OCI-LY7 (cell line): ENCODE results near the gene EIF4H. TPM values are rescaled to one million over a fixed set of nuclear protein-coding genes. Genes with fewer than 3 reads are reported as not detected.
A peak's percentile ranks its signal among the peaks of the same experiment; 100 is the strongest.

Experiments used
- BruUV-seq: library from RNA; stranded (reverse); fragments of 400-500 nt; replicated peaks from 2 replicates; lab custom pipeline; 2021; lab: Mats Ljungman, UMichigan
- CTCF ChIA-PET: fragments of 300-600 bp; sonication (Branson Sonifier 250); formaldehyde crosslinking; loops from one replicate; lab custom pipeline; 2022; ENCODE audit warnings: antibody characterized with exemption; ENCODE audit not compliant: unreplicated experiment; lab: Charles Lee
- POLR2A ChIA-PET: fragments of 300-600 bp; sonication (Branson Sonifier 250); formaldehyde crosslinking; loops from one replicate; lab custom pipeline; 2022; ENCODE audit warnings: antibody characterized with exemption; lab: Charles Lee
- DNase-seq: peaks from one replicate; pipeline ENCODE4 v3.0.0-alpha.2; 2015; ENCODE audit warnings: low spot score
- H2AFZ ChIP-seq: fragments of 200-600 bp; sonication (generic), shearing (Covaris generic); 2 replicates; pipeline ENCODE4 v1.6.1; 2014; ENCODE audit warnings: mild to moderate bottlenecking, antibody characterized with exemption, low read length, moderate library complexity
- H3K27ac ChIP-seq: fragments of 200-600 bp; sonication (generic); 2 replicates; pipeline ENCODE4 v1.5.1; 2014; ENCODE audit warnings: mixed run types, low read depth, mild to moderate bottlenecking, moderate library complexity, low read length, inconsistent platforms; ENCODE audit not compliant: poor library complexity, severe bottlenecking
- H3K36me3 ChIP-seq: fragments of 200-600 bp; sonication (generic); 2 replicates; pipeline ENCODE4 v1.6.1; 2014; ENCODE audit warnings: mild to moderate bottlenecking, antibody characterized with exemption, low read length, moderate library complexity, mixed read lengths; ENCODE audit not compliant: insufficient read depth
- H3K4me1 ChIP-seq: fragments of 200-600 bp; sonication (generic); 2 replicates; pipeline ENCODE4 v1.5.1; 2014; ENCODE audit warnings: mild to moderate bottlenecking, low read length; ENCODE audit not compliant: insufficient read depth, poor library complexity, severe bottlenecking
- H3K4me2 ChIP-seq: fragments of 200-600 bp; sonication (generic); 2 replicates; pipeline ENCODE4 v1.6.1; 2014; ENCODE audit warnings: mild to moderate bottlenecking, low read length
- H3K4me3 ChIP-seq: fragments of 200-600 bp; sonication (generic); 2 replicates; pipeline ENCODE4 v1.5.1; 2014; ENCODE audit warnings: mild to moderate bottlenecking, low read depth, low read length; ENCODE audit not compliant: poor library complexity, severe bottlenecking
- H3K79me2 ChIP-seq: fragments of 200-600 bp; sonication (generic); 2 replicates; pipeline ENCODE4 v1.6.1; 2016; ENCODE audit warnings: low read depth, mild to moderate bottlenecking, low read length, moderate library complexity, mixed read lengths; ENCODE audit not compliant: insufficient read depth
- H3K9me2 ChIP-seq: fragments of 200-600 bp; sonication (generic); 2 replicates; pipeline ENCODE4 v1.6.1; 2016; ENCODE audit warnings: mild to moderate bottlenecking, low read length, mixed read lengths; ENCODE audit not compliant: insufficient read depth
- H3K9me3 ChIP-seq: fragments of 200-600 bp; sonication (generic); 2 replicates; pipeline ENCODE4 v1.6.1; 2014; ENCODE audit warnings: mild to moderate bottlenecking, mixed run types, low read length, mixed read lengths
- H4K20me1 ChIP-seq: fragments of 200-600 bp; sonication (generic); 2 replicates; pipeline ENCODE4 v1.6.1; 2014; ENCODE audit warnings: mild to moderate bottlenecking, antibody characterized with exemption, low read length, moderate library complexity, mixed read lengths; ENCODE audit not compliant: insufficient read depth
- EZH2phosphoT487 ChIP-seq: fragments of 200-600 bp; sonication (generic); IDR thresholded peaks from 2 replicates; pipeline ENCODE4 v1.6.1; 2018; ENCODE audit warnings: low read depth, borderline replicate concordance, mild to moderate bottlenecking, mixed run types, antibody characterized with exemption, low read length, moderate library complexity, mixed read lengths
- intact Hi-C: fragments of 100-400 bp; cut with micrococcal nuclease; formaldehyde crosslinking; loops from one replicate; pipeline ENCODE4 v1.10.0; 2022; ENCODE audit not compliant: unreplicated experiment
- total RNA-seq, 2 experiments: library from RNA; depleted of rRNA in 1 of 2; stranded (reverse); fragments of >200 nt in 1 of 2; shearing (Covaris generic) in 1 of 2; gene quantifications; 2 replicates each; pipeline ENCODE4 v1.2.3, GENCODE V29; 2014 to 2022
- TF ChIP-seq, protein P1 (sequence below): fragments of 200-600 bp; sonication (generic); conservative IDR thresholded peaks from 2 replicates; pipeline ENCODE4 v1.5.1; 2014; ENCODE audit warnings: mild to moderate bottlenecking, antibody characterized with exemption, low read length, moderate library complexity, mixed read lengths

Gene EIF4H
- total RNA-seq, 2 experiments from 2014 or later = 202 to 345 TPM

DNA sequence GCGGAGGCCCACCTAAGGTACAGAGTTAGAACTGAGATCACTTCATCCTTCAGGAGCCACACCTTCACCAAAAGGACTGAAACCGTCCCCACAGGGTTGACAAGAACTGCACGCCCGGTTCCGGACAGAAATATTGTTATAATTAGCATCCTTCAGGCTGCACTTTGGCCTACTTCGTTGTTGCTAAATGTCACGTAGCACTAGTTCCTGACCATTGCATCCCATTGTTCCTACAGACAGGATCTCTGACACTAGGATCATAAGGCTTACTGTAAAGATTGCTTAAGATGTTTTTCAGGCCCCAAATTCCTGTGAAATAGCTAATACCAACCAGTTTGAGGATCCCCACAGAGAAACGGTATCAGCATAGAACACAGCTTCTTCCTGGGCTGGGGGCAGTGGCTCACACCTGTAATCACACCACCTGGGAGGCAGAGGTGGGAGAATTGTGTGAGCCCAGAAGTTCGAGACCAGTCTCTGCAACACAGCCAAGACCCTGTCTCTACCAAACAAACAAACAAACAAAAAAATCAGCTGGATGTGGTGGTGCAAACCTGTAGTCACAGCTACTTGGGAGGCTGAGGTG, 18.3 kb upstream of the EIF4H start:
- Histone ChIP-seq H4K20me1 (no peaks in the 10 kb centered on the region), H2AFZ (no peak overlapping the region), H3K36me3 (no peaks in the 10 kb centered on the region), H3K27ac (no peak overlapping the region), H3K79me2 (no peaks in the 10 kb centered on the region), H3K4me2 (no peak overlapping the region), H3K4me1 (peaks cover 13% of the 10 kb centered on the region), H3K4me3 (no peak overlapping the region), H3K9me2 (no peaks in the 10 kb centered on the region), H3K9me3 (no peaks in the 10 kb centered on the region)
- ChIA-PET CTCF (no interaction called here), POLR2A (interaction anchor here (0.6 kb wide), 1 partner anchor 15 kb away, joined by 8 read pairs; no protein-coding TSS in a partner anchor)
- no peak for DNase-seq
- no TSS peak for BruUV-seq
- intact Hi-C loops = no loop called here
- TF ChIP-seq, protein P1, sequence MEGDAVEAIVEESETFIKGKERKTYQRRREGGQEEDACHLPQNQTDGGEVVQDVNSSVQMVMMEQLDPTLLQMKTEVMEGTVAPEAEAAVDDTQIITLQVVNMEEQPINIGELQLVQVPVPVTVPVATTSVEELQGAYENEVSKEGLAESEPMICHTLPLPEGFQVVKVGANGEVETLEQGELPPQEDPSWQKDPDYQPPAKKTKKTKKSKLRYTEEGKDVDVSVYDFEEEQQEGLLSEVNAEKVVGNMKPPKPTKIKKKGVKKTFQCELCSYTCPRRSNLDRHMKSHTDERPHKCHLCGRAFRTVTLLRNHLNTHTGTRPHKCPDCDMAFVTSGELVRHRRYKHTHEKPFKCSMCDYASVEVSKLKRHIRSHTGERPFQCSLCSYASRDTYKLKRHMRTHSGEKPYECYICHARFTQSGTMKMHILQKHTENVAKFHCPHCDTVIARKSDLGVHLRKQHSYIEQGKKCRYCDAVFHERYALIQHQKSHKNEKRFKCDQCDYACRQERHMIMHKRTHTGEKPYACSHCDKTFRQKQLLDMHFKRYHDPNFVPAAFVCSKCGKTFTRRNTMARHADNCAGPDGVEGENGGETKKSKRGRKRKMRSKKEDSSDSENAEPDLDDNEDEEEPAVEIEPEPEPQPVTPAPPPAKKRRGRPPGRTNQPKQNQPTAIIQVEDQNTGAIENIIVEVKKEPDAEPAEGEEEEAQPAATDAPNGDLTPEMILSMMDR = no peak
- no peak for TF ChIP-seq EZH2phosphoT487

DNA sequence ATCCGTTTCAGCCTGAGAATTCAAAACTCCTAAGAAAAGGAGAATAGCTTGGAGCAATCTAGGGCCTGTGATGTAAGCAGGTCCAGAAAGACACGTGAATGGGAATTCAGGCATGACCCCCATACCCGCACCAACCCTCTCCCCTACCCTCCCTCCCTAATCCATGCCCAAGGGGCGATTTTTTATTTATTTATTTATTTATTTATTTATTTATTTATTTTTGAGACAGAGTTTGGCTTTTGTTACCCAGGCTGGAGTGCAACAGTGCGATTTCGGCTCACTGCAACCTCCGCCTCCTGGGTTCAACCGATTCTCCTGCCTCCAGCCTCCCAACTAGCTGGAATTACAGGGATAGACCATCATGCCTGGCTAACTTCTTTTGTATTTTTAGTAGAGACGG, 16.6 kb upstream of the EIF4H start:
- no peak for DNase-seq
- H3K4me1 ChIP-seq = no peaks in the 10 kb centered on the region
- no peaks in the 10 kb centered on the region for H4K20me1 ChIP-seq
- H3K9me3 ChIP-seq = no peaks in the 10 kb centered on the region
- CTCF ChIA-PET = no interaction called here
- no peak for TF ChIP-seq EZH2phosphoT487
- TF ChIP-seq, protein P1 = no peak
- no peak overlapping the region for H2AFZ ChIP-seq
- no peaks in the 10 kb centered on the region for H3K36me3 ChIP-seq
- H3K27ac ChIP-seq = no peak overlapping the region
- no peak overlapping the region for H3K4me3 ChIP-seq
- no peaks in the 10 kb centered on the region for H3K9me2 ChIP-seq
- no peaks in the 10 kb centered on the region for H3K79me2 ChIP-seq
- no TSS peak for BruUV-seq
- no peak overlapping the region for H3K4me2 ChIP-seq
- intact Hi-C loops = no loop called here
- POLR2A ChIA-PET = interaction anchor here (0.7 to 1.0 kb wide), 2 partner anchors 11 to 43 kb away, joined by 4 to 5 read pairs; no protein-coding TSS in a partner anchor

DNA sequence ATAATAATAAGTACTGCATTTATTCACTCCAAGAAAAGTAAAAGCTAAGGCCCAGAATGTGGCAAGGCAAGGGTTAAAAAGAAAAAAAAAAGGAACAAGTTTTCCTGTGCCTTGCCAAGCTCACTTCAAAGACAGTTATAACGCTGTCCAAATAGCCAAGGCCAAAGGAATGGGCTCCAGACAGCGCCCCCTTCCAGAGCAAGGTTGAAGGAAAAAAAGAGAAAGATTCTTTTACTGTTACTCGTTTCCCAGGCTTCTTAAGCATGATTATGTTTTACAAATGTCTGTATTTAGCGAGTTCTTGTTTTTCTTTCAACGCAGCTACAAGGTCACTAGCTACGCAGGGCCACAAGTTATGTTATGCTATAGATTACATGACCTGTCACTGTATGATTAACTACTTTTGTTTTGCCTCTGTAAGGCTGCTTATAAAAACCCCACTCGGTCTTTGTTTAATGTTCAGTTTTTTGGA, 9.1 kb upstream of the EIF4H start:
- no peaks in the 10 kb centered on the region for H4K20me1 ChIP-seq
- no peak for TF ChIP-seq EZH2phosphoT487
- TF ChIP-seq, protein P1 = peak; percentile 58
- no peaks in the 10 kb centered on the region for H3K9me2 ChIP-seq
- H2AFZ ChIP-seq = no peak overlapping the region
- no peak overlapping the region for H3K4me3 ChIP-seq
- no peaks in the 10 kb centered on the region for H3K9me3 ChIP-seq
- H3K4me1 ChIP-seq = no peaks in the 10 kb centered on the region
- CTCF ChIA-PET = interaction anchor here (1.2 kb wide), 1 partner anchor 14 kb away, joined by 3 read pairs; no protein-coding TSS in a partner anchor
- intact Hi-C loops = no loop called here
- POLR2A ChIA-PET = interaction anchor here (0.9 kb wide), 1 partner anchor 14 kb away, joined by 3 read pairs; no protein-coding TSS in a partner anchor
- H3K4me2 ChIP-seq = no peak overlapping the region
- H3K27ac ChIP-seq = no peak overlapping the region
- no peak for DNase-seq
- no TSS peak for BruUV-seq
- H3K36me3 ChIP-seq = no peaks in the 10 kb centered on the region
- no peaks in the 10 kb centered on the region for H3K79me2 ChIP-seq
